Measurements from ENCODE around the gene HOXD3. TPM values are rescaled to one million over a fixed set of nuclear protein-coding genes. Genes with fewer than 3 reads are reported as not detected.

HOXD3 gene
- polyA plus RNA-seq: 3.9 TPM
- long read RNA-seq, donor 1, partial matches to known transcripts: 0 of 2 reads
- long read RNA-seq, donor 1, other reads (novel, unspliced or antisense): 0 of 2 reads
- long read RNA-seq, donor 2: 0 reads
- long read RNA-seq, donor 3: 0 reads
- long read RNA-seq, donor 4: 0 reads
- long read RNA-seq, donor 5, partial matches to known transcripts: 0 of 2 reads
- long read RNA-seq, donor 5, other reads (novel, unspliced or antisense): 0 of 2 reads
- long read RNA-seq, donor 6: 0 reads
- long read RNA-seq, donor 7, partial matches to known transcripts: 0 of 3 reads
- long read RNA-seq, donor 7, other reads (novel, unspliced or antisense): 0 of 3 reads
- long read RNA-seq, donor 8, partial matches to known transcripts: 8 of 10 reads
- long read RNA-seq, donor 8, other reads (novel, unspliced or antisense): 0 of 10 reads
- long read RNA-seq, donor 9, partial matches to known transcripts: 0 of 1 reads
- long read RNA-seq, donor 9, other reads (novel, unspliced or antisense): 0 of 1 reads
- long read RNA-seq, donor 10: 0 reads
- long read RNA-seq, donor 11: 0 reads

GRCh38 chr2:176156807-176157498, at the start of gene HOXD3:
HOXD3 (plus strand) TSS chr2:176157307; CDS start chr2:176169115, 11,808 bp downstream.
- peaks cover 97% of the 10 kb centered on the region for H3K27me3 ChIP-seq (ENCODE audit: control insufficient read depth, insufficient read depth, low read length)
- H3K27ac ChIP-seq (ENCODE audit: low read length): peak within 1 kb of the TSS; percentile 32
- DNase-seq: no peak
- no peaks in the 10 kb centered on the region for H3K36me3 ChIP-seq (ENCODE audit: control insufficient read depth, insufficient read depth, low read length)
- no CpG with 5 or more reads among the region's 48 CpGs for WGBS (ENCODE audit: insufficient coverage, low lambda C conversion rate)
- H3K9me3 ChIP-seq (ENCODE audit: control insufficient read depth, low read depth, low read length): peaks cover 8% of the 10 kb centered on the region
- peaks cover 4% of the 10 kb centered on the region for H3K4me1 ChIP-seq (ENCODE audit: control insufficient read depth, insufficient read depth, low read length)
- peak within 1 kb of the TSS; percentile 30 for H3K4me3 ChIP-seq (ENCODE audit: low read length)

DNA sequence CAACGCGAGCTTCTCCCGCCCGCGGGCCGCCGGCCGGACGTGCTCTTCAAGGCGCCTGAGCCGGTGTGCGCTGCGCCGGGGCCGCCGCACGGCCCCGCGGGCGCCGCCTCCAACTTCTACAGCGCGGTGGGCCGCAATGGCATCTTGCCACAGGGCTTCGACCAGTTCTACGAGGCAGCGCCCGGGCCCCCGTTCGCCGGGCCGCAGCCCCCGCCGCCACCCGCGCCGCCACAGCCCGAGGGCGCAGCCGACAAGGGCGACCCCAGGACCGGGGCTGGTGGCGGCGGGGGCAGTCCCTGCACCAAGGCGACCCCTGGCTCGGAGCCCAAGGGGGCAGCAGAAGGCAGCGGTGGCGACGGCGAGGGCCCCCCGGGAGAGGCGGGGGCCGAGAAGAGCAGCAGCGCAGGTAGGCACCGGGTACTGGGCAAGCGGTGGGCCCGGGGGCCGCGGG, 49.4 kb upstream of the HOXD3 start:
- no peak for DNase-seq
- Histone ChIP-seq H3K4me1 (ENCODE audit: control insufficient read depth, insufficient read depth, low read length) (no peaks in the 10 kb centered on the region), H3K27me3 (ENCODE audit: control insufficient read depth, insufficient read depth, low read length) (peaks cover 96% of the 10 kb centered on the region), H3K9me3 (ENCODE audit: control insufficient read depth, low read depth, low read length) (peaks cover 30% of the 10 kb centered on the region), H3K4me3 (ENCODE audit: low read length) (no peak overlapping the region), H3K27ac (ENCODE audit: low read length) (no peak overlapping the region), H3K36me3 (ENCODE audit: control insufficient read depth, insufficient read depth, low read length) (no peaks in the 10 kb centered on the region)
- WGBS (ENCODE audit: insufficient coverage, low lambda C conversion rate): no CpG with 5 or more reads among the region's 59 CpGs

GRCh38 chr2:176109192-176109901, 47.8 kb upstream of the HOXD3 start:
- Histone ChIP-seq H3K27me3 (ENCODE audit: control insufficient read depth, insufficient read depth, low read length) (peaks cover 96% of the 10 kb centered on the region), H3K4me1 (ENCODE audit: control insufficient read depth, insufficient read depth, low read length) (no peaks in the 10 kb centered on the region), H3K9me3 (ENCODE audit: control insufficient read depth, low read depth, low read length) (peaks cover 29% of the 10 kb centered on the region), H3K27ac (ENCODE audit: low read length) (no peak overlapping the region), H3K36me3 (ENCODE audit: control insufficient read depth, insufficient read depth, low read length) (no peaks in the 10 kb centered on the region), H3K4me3 (ENCODE audit: low read length) (no peak overlapping the region)
- WGBS (ENCODE audit: insufficient coverage, low lambda C conversion rate): 0% methylated on average over 1 of the region's 26 CpGs
- no peak for DNase-seq

GRCh38 chr2:176109946-176110345, 47.2 kb upstream of the HOXD3 start:
- H3K27me3 ChIP-seq (ENCODE audit: control insufficient read depth, insufficient read depth, low read length): peaks cover 96% of the 10 kb centered on the region
- no CpG with 5 or more reads among the region's 4 CpGs for WGBS (ENCODE audit: insufficient coverage, low lambda C conversion rate)
- no peaks in the 10 kb centered on the region for H3K4me1 ChIP-seq (ENCODE audit: control insufficient read depth, insufficient read depth, low read length)
- H3K4me3 ChIP-seq (ENCODE audit: low read length): no peak overlapping the region
- H3K27ac ChIP-seq (ENCODE audit: low read length): no peak overlapping the region
- DNase-seq: no peak
- no peaks in the 10 kb centered on the region for H3K36me3 ChIP-seq (ENCODE audit: control insufficient read depth, insufficient read depth, low read length)
- H3K9me3 ChIP-seq (ENCODE audit: control insufficient read depth, low read depth, low read length): peaks cover 25% of the 10 kb centered on the region

GRCh38 chr2:176110415-176111308, 46.4 kb upstream of the HOXD3 start:
- Histone ChIP-seq H3K4me3 (ENCODE audit: low read length) (no peak overlapping the region), H3K36me3 (ENCODE audit: control insufficient read depth, insufficient read depth, low read length) (no peaks in the 10 kb centered on the region), H3K9me3 (ENCODE audit: control insufficient read depth, low read depth, low read length) (peaks cover 21% of the 10 kb centered on the region), H3K27ac (ENCODE audit: low read length) (no peak overlapping the region), H3K4me1 (ENCODE audit: control insufficient read depth, insufficient read depth, low read length) (no peaks in the 10 kb centered on the region), H3K27me3 (ENCODE audit: control insufficient read depth, insufficient read depth, low read length) (peaks cover 96% of the 10 kb centered on the region)
- DNase-seq: no peak
- 48% methylated on average over 3 of the region's 7 CpGs for WGBS (ENCODE audit: insufficient coverage, low lambda C conversion rate)

DNA sequence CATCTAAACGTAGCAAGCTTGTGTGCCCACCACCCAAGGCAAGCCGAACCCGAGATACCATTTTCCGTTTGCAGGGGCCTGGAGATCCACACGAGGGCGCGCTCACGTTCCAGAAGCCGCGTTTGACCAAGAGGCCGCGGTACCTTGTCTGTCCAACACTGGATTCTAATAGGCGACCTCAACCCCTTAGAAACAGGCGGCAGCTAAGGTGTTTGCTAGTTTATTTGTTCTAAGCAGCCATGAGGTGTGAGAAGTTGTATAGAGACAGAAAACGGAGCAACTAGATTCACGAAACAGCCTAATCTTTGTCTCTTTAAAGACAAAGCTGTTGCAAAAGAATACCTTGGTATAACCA, 45.8 kb upstream of the HOXD3 start:
- Histone ChIP-seq H3K4me3 (ENCODE audit: low read length) (no peak overlapping the region), H3K36me3 (ENCODE audit: control insufficient read depth, insufficient read depth, low read length) (no peaks in the 10 kb centered on the region), H3K27ac (ENCODE audit: low read length) (no peak overlapping the region), H3K9me3 (ENCODE audit: control insufficient read depth, low read depth, low read length) (peaks cover 26% of the 10 kb centered on the region), H3K4me1 (ENCODE audit: control insufficient read depth, insufficient read depth, low read length) (no peaks in the 10 kb centered on the region), H3K27me3 (ENCODE audit: control insufficient read depth, insufficient read depth, low read length) (peaks cover 96% of the 10 kb centered on the region)
- WGBS (ENCODE audit: insufficient coverage, low lambda C conversion rate): no CpG with 5 or more reads among the region's 16 CpGs
- DNase-seq: peak; percentile 18 to 53

GRCh38 chr2:176111846-176112374, 45.2 kb upstream of the HOXD3 start:
- H3K27ac ChIP-seq (ENCODE audit: low read length): no peak overlapping the region
- peaks cover 24% of the 10 kb centered on the region for H3K9me3 ChIP-seq (ENCODE audit: control insufficient read depth, low read depth, low read length)
- no peak overlapping the region for H3K4me3 ChIP-seq (ENCODE audit: low read length)
- H3K4me1 ChIP-seq (ENCODE audit: control insufficient read depth, insufficient read depth, low read length): no peaks in the 10 kb centered on the region
- DNase-seq: no peak
- H3K36me3 ChIP-seq (ENCODE audit: control insufficient read depth, insufficient read depth, low read length): no peaks in the 10 kb centered on the region
- peaks cover 96% of the 10 kb centered on the region for H3K27me3 ChIP-seq (ENCODE audit: control insufficient read depth, insufficient read depth, low read length)
- no CpG with 5 or more reads among the region's 29 CpGs for WGBS (ENCODE audit: insufficient coverage, low lambda C conversion rate)

GRCh38 chr2:176112375-176113302, 44.5 kb upstream of the HOXD3 start:
- Histone ChIP-seq H3K4me1 (ENCODE audit: control insufficient read depth, insufficient read depth, low read length) (no peaks in the 10 kb centered on the region), H3K27me3 (ENCODE audit: control insufficient read depth, insufficient read depth, low read length) (peaks cover 99% of the 10 kb centered on the region), H3K9me3 (ENCODE audit: control insufficient read depth, low read depth, low read length) (peaks cover 26% of the 10 kb centered on the region), H3K36me3 (ENCODE audit: control insufficient read depth, insufficient read depth, low read length) (no peaks in the 10 kb centered on the region), H3K4me3 (ENCODE audit: low read length) (no peak overlapping the region), H3K27ac (ENCODE audit: low read length) (no peak overlapping the region)
- no peak for DNase-seq
- WGBS (ENCODE audit: insufficient coverage, low lambda C conversion rate): no CpG with 5 or more reads among the region's 40 CpGs

Measured in large intestine (tissue), 12 donors.